HL-60 (cell line): ENCODE results near the gene NAALADL2.
"Not testable (repeated sequence)": the region's sequence is repeated elsewhere in the genome, so short reads cannot be mapped to it uniquely, and the experiment has no call there.

Experiments
- DNase-seq, 2 experiments: peaks; one replicate each; pipeline ENCODE4 v3.0.0-alpha.2; 2010 to 2020; ENCODE audit warnings: low read depth in 1 of 2, low spot score in 1 of 2
- H3K27ac ChIP-seq: fragments of 250-450 bp; sonication (Bioruptor Pico); replicated peaks from 2 replicates; pipeline ENCODE4 v1.5.1; 2020; ENCODE audit warnings: mild to moderate bottlenecking, moderate library complexity
- H3K27me3 ChIP-seq: fragments of 250-450 bp; sonication (Bioruptor Pico); 2 replicates; pipeline ENCODE4 v1.5.1; 2021; ENCODE audit warnings: mild to moderate bottlenecking, moderate library complexity; ENCODE audit not compliant: insufficient read depth, poor library complexity, severe bottlenecking
- H3K4me3 ChIP-seq: replicated peaks from 2 replicates; pipeline ENCODE4 v1.5.1; 2011; ENCODE audit warnings: mild to moderate bottlenecking, control low read depth, low read length; ENCODE audit not compliant: insufficient read depth
- GABPA ChIP-seq: IDR thresholded peaks from 2 replicates; pipeline ENCODE4 v1.6.1; 2012; ENCODE audit warnings: low read depth
- POLR2AphosphoS5 ChIP-seq: IDR thresholded peaks from 2 replicates; pipeline ENCODE4 v1.6.1; 2012; ENCODE audit warnings: low read depth
- SPI1 ChIP-seq: IDR thresholded peaks from 2 replicates; pipeline ENCODE4 v1.6.1; 2012; ENCODE audit warnings: low read depth, mild to moderate bottlenecking, borderline replicate concordance
- TF ChIP-seq, protein P1 (sequence below): IDR thresholded peaks from one replicate; pipeline ENCODE4 v1.5.1; 2011; ENCODE audit warnings: low read length, control low read depth, inconsistent platforms; ENCODE audit not compliant: insufficient read depth
- TF ChIP-seq, protein P2 (sequence below): IDR thresholded peaks from 2 replicates; pipeline ENCODE4 v1.6.1; 2012; ENCODE audit warnings: low read depth; ENCODE audit not compliant: insufficient replicate concordance

NAALADL2 gene

DNA sequence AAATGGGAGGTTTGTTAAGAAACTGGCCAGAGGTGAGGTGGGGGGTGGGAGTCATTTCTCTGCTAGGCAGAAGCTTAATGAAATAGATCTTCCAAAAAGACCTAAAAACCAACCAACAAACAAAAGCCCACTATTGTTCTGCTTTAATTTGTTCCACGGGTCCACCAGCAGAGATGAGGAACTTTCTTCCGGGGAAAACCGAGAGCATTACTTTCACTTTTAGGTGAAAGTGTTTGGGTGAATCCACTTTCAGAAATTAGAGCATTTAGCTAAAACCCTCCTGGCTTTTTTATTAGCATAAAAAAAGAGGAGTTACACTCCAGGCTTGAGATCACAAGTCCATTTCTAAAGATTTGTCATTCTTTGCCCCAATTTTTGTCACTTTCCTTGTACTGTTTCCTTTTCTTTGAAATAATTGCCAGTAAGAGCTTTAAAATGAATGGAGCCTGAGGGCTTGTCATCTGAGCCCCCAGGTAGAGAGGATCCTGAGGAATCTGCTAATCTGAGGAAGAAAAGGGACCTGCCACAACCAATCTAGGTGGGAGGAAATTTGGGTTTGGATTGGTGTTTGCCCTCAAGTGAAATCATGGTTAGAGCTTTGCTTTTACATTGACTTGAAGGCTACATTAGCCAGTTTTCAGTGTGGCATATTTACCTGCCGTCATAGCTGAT lies 667.6 kb downstream of the NAALADL2 start:
- Histone ChIP-seq H3K4me3 (peak overlapping the region; percentile 21), H3K27me3 (no peaks in the 10 kb centered on the region), H3K27ac (no peak overlapping the region)
- no peak for DNase-seq
- TF ChIP-seq SPI1 (no peak), POLR2AphosphoS5 (no peak), GABPA (no peak)

DNA sequence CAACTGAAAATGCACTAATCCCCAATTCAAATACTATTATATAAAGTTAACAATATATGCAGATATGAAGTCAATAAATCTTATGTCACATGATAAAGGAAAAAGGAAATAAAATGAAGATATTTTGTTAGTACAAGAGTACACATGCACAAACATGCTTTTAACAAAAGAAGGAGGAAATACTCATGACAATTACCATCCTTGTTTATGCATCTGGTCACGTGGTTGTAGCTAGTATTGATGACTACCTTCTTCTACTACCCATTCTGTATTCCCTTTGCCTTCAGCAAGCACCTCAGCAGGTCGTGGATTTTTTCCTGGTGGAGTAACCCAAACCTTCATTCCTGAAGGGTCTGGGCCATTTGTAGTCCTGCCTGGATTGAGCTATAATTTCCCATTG lies 669.6 kb downstream of the NAALADL2 start:
- H3K4me3 ChIP-seq, H3K27ac ChIP-seq, H3K27me3 ChIP-seq, DNase-seq: not testable (repeated sequence)

DNA sequence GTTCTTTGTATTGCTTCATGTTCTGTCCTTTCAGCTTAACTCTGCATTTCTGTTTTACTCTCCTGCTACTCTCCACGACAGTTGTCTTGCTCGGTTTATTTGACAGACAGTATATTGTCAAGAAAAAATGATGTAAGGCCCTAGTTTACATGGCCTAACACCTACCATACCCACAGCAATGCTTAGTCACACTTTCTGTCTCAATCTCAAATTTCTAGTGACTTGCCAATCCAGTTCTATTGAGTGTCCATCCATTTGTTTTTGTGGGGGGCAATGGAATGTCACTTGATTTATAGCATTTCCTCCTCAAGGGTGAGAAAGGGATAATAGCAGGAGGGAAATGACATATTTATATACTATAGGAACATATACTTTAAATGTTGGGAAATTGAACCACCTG lies 676.2 kb downstream of the NAALADL2 start:
- DNase-seq, result no peak
- Histone ChIP-seq H3K4me3 (no peak overlapping the region), H3K27me3 (no peaks in the 10 kb centered on the region), H3K27ac (no peak overlapping the region)
- no peak for TF ChIP-seq GABPA

DNA sequence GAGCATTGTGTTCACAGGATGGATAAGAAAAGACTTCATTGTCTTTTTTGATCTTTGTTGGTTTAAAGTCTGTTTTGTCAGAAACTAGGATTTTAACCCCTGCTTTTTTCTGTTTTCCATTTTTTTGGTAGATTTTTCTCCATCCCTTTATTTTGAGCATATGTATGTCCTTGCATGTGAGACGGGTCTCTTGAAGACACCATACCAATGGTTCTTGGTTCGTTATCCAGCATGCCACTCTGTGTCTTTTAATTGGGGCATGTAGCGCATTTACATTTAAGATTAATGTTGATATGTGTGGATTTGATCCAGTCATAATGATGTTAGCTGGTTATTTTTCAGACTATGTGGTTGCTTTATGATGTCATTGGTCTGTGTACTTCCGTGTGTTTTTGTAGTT lies 687.0 kb downstream of the NAALADL2 start:
- no peak overlapping the region for H3K27ac ChIP-seq
- DNase-seq, result no peak
- H3K4me3 ChIP-seq, result no peak overlapping the region
- no peaks in the 10 kb centered on the region for H3K27me3 ChIP-seq
- TF ChIP-seq SPI1, result no peak
- TF ChIP-seq, protein P1, sequence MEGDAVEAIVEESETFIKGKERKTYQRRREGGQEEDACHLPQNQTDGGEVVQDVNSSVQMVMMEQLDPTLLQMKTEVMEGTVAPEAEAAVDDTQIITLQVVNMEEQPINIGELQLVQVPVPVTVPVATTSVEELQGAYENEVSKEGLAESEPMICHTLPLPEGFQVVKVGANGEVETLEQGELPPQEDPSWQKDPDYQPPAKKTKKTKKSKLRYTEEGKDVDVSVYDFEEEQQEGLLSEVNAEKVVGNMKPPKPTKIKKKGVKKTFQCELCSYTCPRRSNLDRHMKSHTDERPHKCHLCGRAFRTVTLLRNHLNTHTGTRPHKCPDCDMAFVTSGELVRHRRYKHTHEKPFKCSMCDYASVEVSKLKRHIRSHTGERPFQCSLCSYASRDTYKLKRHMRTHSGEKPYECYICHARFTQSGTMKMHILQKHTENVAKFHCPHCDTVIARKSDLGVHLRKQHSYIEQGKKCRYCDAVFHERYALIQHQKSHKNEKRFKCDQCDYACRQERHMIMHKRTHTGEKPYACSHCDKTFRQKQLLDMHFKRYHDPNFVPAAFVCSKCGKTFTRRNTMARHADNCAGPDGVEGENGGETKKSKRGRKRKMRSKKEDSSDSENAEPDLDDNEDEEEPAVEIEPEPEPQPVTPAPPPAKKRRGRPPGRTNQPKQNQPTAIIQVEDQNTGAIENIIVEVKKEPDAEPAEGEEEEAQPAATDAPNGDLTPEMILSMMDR, result no peak
- TF ChIP-seq GABPA, result no peak
- no peak for TF ChIP-seq POLR2AphosphoS5
- TF ChIP-seq, protein P2, sequence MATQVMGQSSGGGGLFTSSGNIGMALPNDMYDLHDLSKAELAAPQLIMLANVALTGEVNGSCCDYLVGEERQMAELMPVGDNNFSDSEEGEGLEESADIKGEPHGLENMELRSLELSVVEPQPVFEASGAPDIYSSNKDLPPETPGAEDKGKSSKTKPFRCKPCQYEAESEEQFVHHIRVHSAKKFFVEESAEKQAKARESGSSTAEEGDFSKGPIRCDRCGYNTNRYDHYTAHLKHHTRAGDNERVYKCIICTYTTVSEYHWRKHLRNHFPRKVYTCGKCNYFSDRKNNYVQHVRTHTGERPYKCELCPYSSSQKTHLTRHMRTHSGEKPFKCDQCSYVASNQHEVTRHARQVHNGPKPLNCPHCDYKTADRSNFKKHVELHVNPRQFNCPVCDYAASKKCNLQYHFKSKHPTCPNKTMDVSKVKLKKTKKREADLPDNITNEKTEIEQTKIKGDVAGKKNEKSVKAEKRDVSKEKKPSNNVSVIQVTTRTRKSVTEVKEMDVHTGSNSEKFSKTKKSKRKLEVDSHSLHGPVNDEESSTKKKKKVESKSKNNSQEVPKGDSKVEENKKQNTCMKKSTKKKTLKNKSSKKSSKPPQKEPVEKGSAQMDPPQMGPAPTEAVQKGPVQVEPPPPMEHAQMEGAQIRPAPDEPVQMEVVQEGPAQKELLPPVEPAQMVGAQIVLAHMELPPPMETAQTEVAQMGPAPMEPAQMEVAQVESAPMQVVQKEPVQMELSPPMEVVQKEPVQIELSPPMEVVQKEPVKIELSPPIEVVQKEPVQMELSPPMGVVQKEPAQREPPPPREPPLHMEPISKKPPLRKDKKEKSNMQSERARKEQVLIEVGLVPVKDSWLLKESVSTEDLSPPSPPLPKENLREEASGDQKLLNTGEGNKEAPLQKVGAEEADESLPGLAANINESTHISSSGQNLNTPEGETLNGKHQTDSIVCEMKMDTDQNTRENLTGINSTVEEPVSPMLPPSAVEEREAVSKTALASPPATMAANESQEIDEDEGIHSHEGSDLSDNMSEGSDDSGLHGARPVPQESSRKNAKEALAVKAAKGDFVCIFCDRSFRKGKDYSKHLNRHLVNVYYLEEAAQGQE, result no peak

DNA sequence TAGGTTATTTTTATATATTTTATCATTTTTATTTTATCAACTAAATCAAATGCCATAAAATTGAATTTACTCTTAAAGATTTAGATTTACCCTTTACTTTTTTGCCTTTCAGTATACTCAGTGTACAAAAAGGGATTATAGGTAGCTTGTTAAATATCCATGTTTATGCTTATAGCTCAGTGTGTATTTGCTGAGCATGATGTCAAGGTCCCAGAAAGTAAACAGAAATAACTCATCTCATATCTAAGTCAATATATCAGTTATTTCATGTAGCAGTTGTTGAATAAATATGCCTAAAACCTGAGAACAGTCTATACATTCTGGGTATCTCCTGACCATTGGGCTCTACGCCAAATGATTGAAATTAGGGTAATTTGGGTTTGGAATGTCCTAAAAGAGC lies 693.8 kb downstream of the NAALADL2 start:
- TF ChIP-seq SPI1 (no peak), GABPA (no peak), POLR2AphosphoS5 (no peak)
- TF ChIP-seq, protein P1, result no peak
- TF ChIP-seq, protein P2, result no peak
- Histone ChIP-seq H3K27ac (no peak overlapping the region), H3K4me3 (no peak overlapping the region), H3K27me3 (no peaks in the 10 kb centered on the region)
- DNase-seq, result no peak
